ENCODE data around the gene ARSB.

Gene ARSB

GRCh38 chr5:78801413-78801812 is 183.7 kb downstream of the ARSB start:
- DNase-seq: no peak

- no peak for DNase-seq
Observed at GRCh38 chr5:78799266-78800017, 185.7 kb downstream of the ARSB start.

GRCh38 chr5:78798673-78799029 is 186.5 kb downstream of the ARSB start:
- DNase-seq: no peak

- DNase-seq: no peak
Observed at GRCh38 chr5:78797936-78798672, 187.0 kb downstream of the ARSB start.

- no peak for DNase-seq
Observed at GRCh38 chr5:78795757-78796156, 189.4 kb downstream of the ARSB start.

- DNase-seq: no peak
Observed at GRCh38 chr5:78794693-78795215, 190.4 kb downstream of the ARSB start.

GRCh38 chr5:78793907-78794662 is 191.0 kb downstream of the ARSB start:
- DNase-seq: no peak

- no peak for DNase-seq
Observed at GRCh38 chr5:78792345-78793055, 192.6 kb downstream of the ARSB start.

GRCh38 chr5:78791501-78792100 is 193.5 kb downstream of the ARSB start:
- no peak for DNase-seq

GRCh38 chr5:78787783-78788182 is 197.3 kb downstream of the ARSB start:
- DNase-seq: no peak

- no peak for DNase-seq
Observed at GRCh38 chr5:78785454-78785853, 199.7 kb downstream of the ARSB start.

- DNase-seq: no peak
Observed at GRCh38 chr5:78783434-78784130, 201.5 kb downstream of the ARSB start.

- no peak for DNase-seq
Observed at GRCh38 chr5:78782728-78783127, 202.4 kb downstream of the ARSB start.

- DNase-seq: no peak
Observed at GRCh38 chr5:78781611-78782286, 203.4 kb downstream of the ARSB start.

- no peak for DNase-seq
Observed at GRCh38 chr5:78779771-78780616, 205.1 kb downstream of the ARSB start.

GRCh38 chr5:78779262-78779661 is 205.8 kb downstream of the ARSB start:
- no peak for DNase-seq

GRCh38 chr5:78778538-78778937 is 206.6 kb downstream of the ARSB start:
- no peak for DNase-seq

- DNase-seq: no peak
Observed at GRCh38 chr5:78777901-78778300, 207.2 kb downstream of the ARSB start.

GRCh38 chr5:78776637-78777036 is 208.5 kb downstream of the ARSB start:
- DNase-seq: no peak

- DNase-seq: no peak
Observed at GRCh38 chr5:78773655-78774054, 211.5 kb downstream of the ARSB start.
